K562 (cell line): ENCODE results near the gene PTAFR. TPM values are rescaled to one million over a fixed set of nuclear protein-coding genes. Genes with fewer than 3 reads are reported as not detected.

ENCODE experiments used
- ATAC-seq: fragments of 200-7000 bp; cut with Tn5 transposase; 3 replicates; pipeline ENCODE4 v1.9.1; 2020; ENCODE audit warnings: moderate library complexity
- BruUV-seq: library from RNA; stranded (reverse); fragments of 400-500 nt; replicated peaks from 2 replicates; lab custom pipeline; 2021; lab: Mats Ljungman, UMichigan
- CTCF ChIA-PET: fragments of 300-600 bp; formaldehyde crosslinking; extraction: SDS; loops from one replicate; lab custom pipeline; 2021; ENCODE audit warnings: low intra/inter-chr PET ratio; lab: Yijun Ruan, JAX
- POLR2A ChIA-PET: fragments of 300-600, 350-650 bp; sonication (Branson Sonifier 250); formaldehyde crosslinking; extraction: SDS; loops from one replicate; lab custom pipeline; 2021; ENCODE audit warnings: antibody characterized with exemption, inconsistent platforms; lab: Yijun Ruan, JAX
- DNase-seq, 4 experiments: peaks; one replicate each; pipeline versions ENCODE4 v3.0.0 to v3.0.0-alpha.2; 2011 to 2018; ENCODE audit warnings: low spot score in 3 of 4, mixed read lengths in 3 of 4; ENCODE audit errors: extremely low read depth in 1 of 4
- FAIRE-seq: peaks from 2 replicates; lab custom pipeline; 2011; peaks lifted over from hg19 to GRCh38; lab: Jason Lieb, UNC
- H2AFZ ChIP-seq: 2 replicates; pipeline ENCODE4 v1.6.0; 2011; ENCODE audit warnings: low read depth, low read length, control low read depth, inconsistent platforms
- H3K27ac ChIP-seq: fragments of 200-600 bp; 3 replicates; pipeline ENCODE4 v1.8.0; 2011; ENCODE audit warnings: low read depth, mild to moderate bottlenecking, control low read depth, inconsistent platforms, low read length, moderate library complexity, mixed read lengths; ENCODE audit errors: extremely low read depth
- H3K27me3 ChIP-seq, 2 experiments: fragments of 300-600 bp in 1 of 2; 2 replicates in 1 of 2; 3 replicates in 1 of 2; pipeline versions ENCODE4 v1.6.0 to v1.8.0; 2011; ENCODE audit warnings: inconsistent platforms in 2 of 2, low read length in 2 of 2, mild to moderate bottlenecking in 1 of 2, mixed read lengths in 1 of 2, moderate library complexity in 1 of 2; ENCODE audit not compliant: control insufficient read depth in 2 of 2, insufficient read depth in 2 of 2
- H3K36me3 ChIP-seq: fragments of 300-600 bp; 3 replicates; pipeline ENCODE4 v1.8.0; 2011; ENCODE audit warnings: mild to moderate bottlenecking, low read length, inconsistent platforms; ENCODE audit not compliant: control insufficient read depth, insufficient read depth
- H3K4me1 ChIP-seq, 2 experiments: fragments of 200-600 bp in 1 of 2; replicated peaks in 1 of 2; 2 replicates in 1 of 2; 3 replicates in 1 of 2; pipeline versions ENCODE4 v1.5.1 to v1.8.0; 2011; ENCODE audit warnings: inconsistent platforms in 2 of 2, low read length in 2 of 2, mild to moderate bottlenecking in 1 of 2, mixed read lengths in 1 of 2, moderate library complexity in 1 of 2; ENCODE audit not compliant: control insufficient read depth in 2 of 2, insufficient read depth in 2 of 2
- H3K4me2 ChIP-seq: 2 replicates; pipeline ENCODE4 v1.6.1; 2011; ENCODE audit warnings: low read length, control low read depth, inconsistent platforms, mixed read lengths; ENCODE audit not compliant: insufficient read depth
- H3K4me3 ChIP-seq: fragments of 200-600 bp; sonication (generic), shearing (Covaris generic); 2 replicates; pipeline ENCODE4 v1.5.1; 2016; ENCODE audit warnings: control low read depth, inconsistent platforms
- H3K79me2 ChIP-seq: fragments of 200-600 bp; 3 replicates; pipeline ENCODE4 v1.8.0; 2011; ENCODE audit warnings: low read length, inconsistent platforms; ENCODE audit not compliant: control insufficient read depth, insufficient read depth
- H3K9ac ChIP-seq, 2 experiments: 2 replicates each; pipeline versions ENCODE4 v1.6.0 to v1.6.1; 2011; ENCODE audit warnings: low read depth in 2 of 2, low read length in 2 of 2, control low read depth in 1 of 2, inconsistent platforms in 1 of 2, mild to moderate bottlenecking in 1 of 2, mixed read lengths in 1 of 2; ENCODE audit not compliant: insufficient read depth in 1 of 2
- H3K9me1 ChIP-seq: one replicate; pipeline ENCODE4 v1.6.0; 2011; ENCODE audit warnings: inconsistent platforms, mild to moderate bottlenecking, low read length, moderate library complexity; ENCODE audit not compliant: control insufficient read depth, insufficient read depth
- H3K9me3 ChIP-seq: replicated peaks from 2 replicates; pipeline ENCODE4 v1.5.1; 2011; ENCODE audit warnings: low read depth, low read length, inconsistent platforms; ENCODE audit not compliant: control insufficient read depth, insufficient read depth
- H4K20me1 ChIP-seq: replicated peaks from 2 replicates; pipeline ENCODE4 v1.6.1; 2011; ENCODE audit warnings: low read length, inconsistent platforms, mixed read lengths; ENCODE audit not compliant: control insufficient read depth, insufficient read depth
- KDM1A ChIP-seq, 2 experiments: fragments of 450-650 bp; IDR thresholded peaks; 2 replicates each; pipeline ENCODE4 v1.6.1; 2016; ENCODE audit warnings: mild to moderate bottlenecking in 2 of 2
- YBX1 ChIP-seq: fragments of 450-650 bp; IDR thresholded peaks from 2 replicates; pipeline ENCODE4 v1.7.1; 2016; ENCODE audit warnings: mild to moderate bottlenecking
- ZNF699 ChIP-seq: fragments of 250-450 bp; sonication (Bioruptor Pico); IDR thresholded peaks from 2 replicates; pipeline ENCODE4 v1.8.0; 2021; ENCODE audit warnings: mild to moderate bottlenecking, moderate library complexity; ENCODE audit not compliant: insufficient replicate concordance
- WGBS: fragments of 100-300 bp; shearing (Covaris generic); methylation state at CpG from one replicate; pipeline ENCODE4 v1.1.6; 2016; ENCODE audit warnings: low coverage, mixed read lengths; ENCODE audit not compliant: insufficient coverage; ENCODE audit errors: missing lambda C conversion rate; 5-methylcytosine and 5-hydroxymethylcytosine counted together
- in situ Hi-C: fragments of 300-500 bp; cut with MboI; formaldehyde crosslinking; loops from 4 replicates; pipeline ENCODE4 v1.15.0; 2018; ENCODE audit warnings: inconsistent platforms, mixed read lengths
- intact Hi-C: fragments of 100-400 bp; cut with micrococcal nuclease; formaldehyde crosslinking; loops from 2 replicates; pipeline ENCODE4 v1.14.2; 2022
- polyA plus RNA-seq, 8 experiments: library from polyadenylated mRNA; depleted of rRNA in 4 of 8; stranded (reverse) in 5 of 8; unstranded in 3 of 8; fragments of >200 nt; fragmentation: Nextera tagmentation in 2 of 8; fragmentation: Illumina TruSeq in 1 of 8; extraction: Ambion mirVana in 2 of 8; extraction: Trizol in 1 of 8; gene quantifications; 2 replicates each; pipeline versions ENCODE4 v1.2.1 to v1.2.3, GENCODE V29; 2011 to 2014; ENCODE audit warnings: inconsistent platforms in 1 of 8, missing spikeins in 1 of 8
- total RNA-seq, 7 experiments: library from RNA; depleted of rRNA in 6 of 7; stranded (reverse); fragments of >200 nt in 6 of 7; fragmentation: Illumina TruSeq in 2 of 7; extraction: Trizol in 2 of 7; gene quantifications; 2 replicates each; pipeline versions ENCODE4 v1.2.1 to v1.2.3, GENCODE V29; 2011 to 2021; ENCODE audit warnings: low replicate concordance in 1 of 7
- TF ChIP-seq, protein P1 (sequence below), 2 experiments: fragments of 450-650 bp; IDR thresholded peaks; 2 replicates each; pipeline ENCODE4 v1.6.1; 2018; ENCODE audit warnings: mild to moderate bottlenecking in 2 of 2, low read depth in 1 of 2; ENCODE audit not compliant: partially characterized antibody in 2 of 2

Gene PTAFR
- total and polyA plus RNA-seq, 9 of the 15 experiments (the other 6 are each of a cell fraction or from before 2014, with no cell fraction given): 0.15 to 0.55 (median 0.40) TPM; not detected in 1

DNA sequence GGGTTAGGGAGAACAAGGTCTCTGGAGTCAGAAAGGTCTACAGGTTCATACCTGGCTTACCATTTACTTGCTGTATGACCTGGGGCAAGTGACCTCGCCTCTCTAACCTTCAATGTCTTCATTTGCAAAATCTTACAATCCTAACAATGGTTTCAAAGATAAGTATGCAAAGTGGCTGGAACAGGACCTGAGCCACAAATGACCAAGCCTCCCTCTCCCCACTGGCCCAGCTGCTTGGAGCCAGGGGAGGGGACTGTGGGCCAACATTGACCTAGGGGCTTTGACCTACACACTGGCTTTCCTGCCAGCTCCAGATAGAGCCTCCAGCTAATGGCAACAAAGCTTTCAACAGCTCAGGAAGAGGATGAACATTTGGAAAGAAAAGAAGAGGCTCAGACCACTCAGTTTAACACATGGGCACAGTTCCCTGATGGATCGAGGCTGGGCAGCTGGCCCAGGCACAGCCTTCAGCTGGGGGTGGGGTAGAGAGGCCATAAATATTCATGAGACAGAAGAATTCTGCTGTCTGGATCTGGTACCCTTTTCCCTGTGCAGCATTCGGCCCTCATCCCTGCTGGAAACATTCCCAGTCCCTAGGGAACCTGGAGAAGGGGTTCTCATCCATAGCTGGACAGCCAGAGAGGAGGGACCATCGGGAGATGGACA lies 12.9 kb downstream of the PTAFR start:
- intact Hi-C loops (no loop called here), in situ Hi-C loops (no loop called here)
- CTCF ChIA-PET: no interaction called here
- H3K27ac ChIP-seq: no peak overlapping the region
- no TSS peak for BruUV-seq
- H3K9ac ChIP-seq: peak overlapping the region in 1 of 2 experiments; percentile 38; a peak in 1 of 4 replicates
- peaks cover 0 to 4% of the 10 kb centered on the region in 2 experiments; a peak in 1 of 5 replicates for H3K4me1 ChIP-seq
- H3K4me2 ChIP-seq: no peak overlapping the region
- H2AFZ ChIP-seq: no peak overlapping the region
- no peak overlapping the region for H3K4me3 ChIP-seq
- no peaks in the 10 kb centered on the region for H3K27me3 ChIP-seq
- no peaks in the 10 kb centered on the region for H3K9me3 ChIP-seq
- no peaks in the 10 kb centered on the region for H4K20me1 ChIP-seq
- 21% methylated on average over 4 of the region's 4 CpGs for WGBS
- TF ChIP-seq, protein P1, sequence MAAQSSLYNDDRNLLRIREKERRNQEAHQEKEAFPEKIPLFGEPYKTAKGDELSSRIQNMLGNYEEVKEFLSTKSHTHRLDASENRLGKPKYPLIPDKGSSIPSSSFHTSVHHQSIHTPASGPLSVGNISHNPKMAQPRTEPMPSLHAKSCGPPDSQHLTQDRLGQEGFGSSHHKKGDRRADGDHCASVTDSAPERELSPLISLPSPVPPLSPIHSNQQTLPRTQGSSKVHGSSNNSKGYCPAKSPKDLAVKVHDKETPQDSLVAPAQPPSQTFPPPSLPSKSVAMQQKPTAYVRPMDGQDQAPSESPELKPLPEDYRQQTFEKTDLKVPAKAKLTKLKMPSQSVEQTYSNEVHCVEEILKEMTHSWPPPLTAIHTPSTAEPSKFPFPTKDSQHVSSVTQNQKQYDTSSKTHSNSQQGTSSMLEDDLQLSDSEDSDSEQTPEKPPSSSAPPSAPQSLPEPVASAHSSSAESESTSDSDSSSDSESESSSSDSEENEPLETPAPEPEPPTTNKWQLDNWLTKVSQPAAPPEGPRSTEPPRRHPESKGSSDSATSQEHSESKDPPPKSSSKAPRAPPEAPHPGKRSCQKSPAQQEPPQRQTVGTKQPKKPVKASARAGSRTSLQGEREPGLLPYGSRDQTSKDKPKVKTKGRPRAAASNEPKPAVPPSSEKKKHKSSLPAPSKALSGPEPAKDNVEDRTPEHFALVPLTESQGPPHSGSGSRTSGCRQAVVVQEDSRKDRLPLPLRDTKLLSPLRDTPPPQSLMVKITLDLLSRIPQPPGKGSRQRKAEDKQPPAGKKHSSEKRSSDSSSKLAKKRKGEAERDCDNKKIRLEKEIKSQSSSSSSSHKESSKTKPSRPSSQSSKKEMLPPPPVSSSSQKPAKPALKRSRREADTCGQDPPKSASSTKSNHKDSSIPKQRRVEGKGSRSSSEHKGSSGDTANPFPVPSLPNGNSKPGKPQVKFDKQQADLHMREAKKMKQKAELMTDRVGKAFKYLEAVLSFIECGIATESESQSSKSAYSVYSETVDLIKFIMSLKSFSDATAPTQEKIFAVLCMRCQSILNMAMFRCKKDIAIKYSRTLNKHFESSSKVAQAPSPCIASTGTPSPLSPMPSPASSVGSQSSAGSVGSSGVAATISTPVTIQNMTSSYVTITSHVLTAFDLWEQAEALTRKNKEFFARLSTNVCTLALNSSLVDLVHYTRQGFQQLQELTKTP (IDR thresholded peaks at IDR 0.05; ENCODE audit: low read depth in 1 of 2, partially characterized antibody in 2 of 2): no peak
- TF ChIP-seq YBX1 (no peak), ZNF699 (no peak), KDM1A (IDR thresholded peaks at IDR 0.05) (no peak)
- no peaks in the 10 kb centered on the region for H3K9me1 ChIP-seq
- no peaks in the 10 kb centered on the region for H3K36me3 ChIP-seq
- H3K79me2 ChIP-seq: no peaks in the 10 kb centered on the region
- FAIRE-seq (no peak), DNase-seq (no peak), ATAC-seq (no peak)
- POLR2A ChIA-PET: interaction anchor here (1.0 to 2.2 kb wide), 2 partner anchors 9 to 10 kb away, joined by 3 to 5 read pairs; no protein-coding TSS in a partner anchor
